Inflammatory macrophage treated with lipopolysaccharide for 1 hour (primary cell): ENCODE measurements around the gene PSKH1.
"Not testable (repeated sequence)": the region's sequence is repeated elsewhere in the genome, so short reads cannot be mapped to it uniquely, and the experiment has no call there.

Experiments
- DNase-seq, 2 donors: peaks; one replicate each; pipeline ENCODE4 v3.0.0-alpha.2; 2020 to 2022

Gene PSKH1

GRCh38 chr16:67927131-67927941 lies 34.3 kb downstream of the PSKH1 start:
- DNase-seq: no peak

DNA sequence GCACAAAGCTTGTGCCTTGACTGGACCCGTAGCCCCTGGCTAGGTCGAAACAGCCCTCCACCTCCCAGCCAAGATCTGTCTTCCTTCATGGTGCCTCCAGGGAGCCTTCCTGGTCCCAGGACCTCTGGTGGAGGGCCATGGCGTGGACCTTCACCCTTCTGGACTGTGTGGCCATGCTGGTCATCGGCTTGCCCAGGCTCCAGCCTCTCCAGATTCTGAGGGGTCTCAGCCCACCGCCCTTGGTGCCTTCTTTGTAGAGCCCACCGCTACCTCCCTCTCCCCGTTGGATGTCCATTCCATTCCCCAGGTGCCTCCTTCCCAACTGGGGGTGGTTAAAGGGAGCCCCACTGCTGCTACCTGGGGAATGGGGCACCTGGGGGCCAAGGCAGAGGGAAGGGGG lies 35.1 kb downstream of the PSKH1 start:
- no peak for DNase-seq

DNA sequence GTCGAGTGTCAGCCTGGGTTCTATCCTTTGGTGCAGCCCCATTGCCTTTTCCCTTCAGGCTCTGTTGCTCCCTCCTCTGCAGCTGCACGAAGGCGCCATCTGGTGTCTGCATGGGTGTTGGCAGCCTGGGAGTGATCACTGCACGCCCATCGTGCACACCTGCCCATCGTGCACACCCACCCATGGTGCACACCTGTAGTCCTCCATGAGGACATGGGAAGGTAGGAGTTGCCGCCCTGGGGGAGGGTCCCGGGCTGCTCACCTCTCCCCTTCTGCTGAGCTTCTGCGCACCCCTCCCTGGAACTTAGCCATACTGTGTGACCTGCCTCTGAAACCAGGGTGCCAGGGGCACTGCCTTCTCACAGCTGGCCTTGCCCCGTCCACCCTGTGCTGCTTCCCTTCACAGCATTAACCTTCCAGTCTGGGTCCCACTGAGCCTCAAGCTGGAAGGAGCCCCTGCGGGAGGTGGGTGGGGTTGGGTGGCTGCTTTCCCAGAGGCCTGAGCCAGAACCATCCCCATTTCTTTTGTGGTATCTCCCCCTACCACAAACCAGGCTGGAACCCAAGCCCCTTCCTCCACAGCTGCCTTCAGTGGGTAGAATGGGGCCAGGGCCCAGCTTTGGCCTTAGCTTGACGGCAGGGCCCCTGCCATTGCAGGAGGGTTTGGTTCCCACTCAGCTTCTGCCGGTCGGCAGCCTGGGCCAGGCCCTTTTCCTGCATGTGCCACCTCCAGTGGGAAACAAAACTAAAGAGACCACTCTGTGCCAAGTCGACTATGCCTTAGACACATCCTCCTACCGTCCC lies 35.7 kb downstream of the PSKH1 start:
- peak; percentile 30 to 60 for DNase-seq

DNA sequence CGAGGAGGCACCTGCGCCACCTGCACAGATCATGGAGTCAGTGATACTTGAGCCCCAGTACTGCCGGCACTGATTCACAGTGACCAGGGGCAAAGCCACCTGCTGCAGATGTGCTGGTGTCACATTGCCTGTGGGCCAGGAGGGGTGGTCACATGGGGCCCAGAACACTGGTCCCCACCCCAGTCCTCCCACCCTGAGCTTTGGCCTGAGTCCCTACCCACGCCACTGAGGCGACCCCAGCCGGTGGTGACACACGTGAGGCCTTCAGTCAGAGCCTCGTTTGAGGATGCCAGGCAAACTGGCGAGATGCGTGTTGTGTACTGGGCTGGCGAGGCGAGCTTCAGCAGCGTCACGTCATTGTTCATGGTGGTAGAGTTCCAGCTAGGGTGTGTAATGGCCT lies 37.1 kb downstream of the PSKH1 start:
- DNase-seq: no peak

DNA sequence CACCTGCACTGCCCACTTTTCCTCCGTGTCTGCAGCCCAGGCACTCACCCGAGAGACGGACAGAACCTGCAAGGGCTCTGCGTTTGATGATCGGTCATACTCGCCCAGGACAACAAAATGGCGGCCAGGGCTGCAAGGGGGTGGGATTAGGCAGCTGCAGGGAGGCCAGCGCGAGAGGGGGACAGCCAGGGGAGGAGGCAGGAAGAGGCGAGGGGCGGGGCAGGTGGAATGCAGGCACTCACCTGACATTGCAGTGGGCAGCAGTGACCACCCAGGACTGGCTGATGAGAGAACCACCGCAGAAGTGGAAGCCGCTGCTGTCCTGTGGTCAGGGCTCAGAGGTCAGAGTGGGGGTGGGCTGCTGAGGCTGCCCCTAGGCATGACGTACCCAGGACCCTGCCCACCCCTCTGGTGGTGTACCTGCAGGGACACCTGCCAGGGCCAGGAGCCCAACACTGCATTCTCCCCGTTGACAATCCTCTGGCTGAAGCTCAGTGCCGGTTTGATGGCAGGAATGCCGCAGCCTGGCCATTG lies 37.7 kb downstream of the PSKH1 start:
- no peak for DNase-seq

- no peak for DNase-seq
Measured at GRCh38 chr16:67931712-67932461, 38.8 kb downstream of the PSKH1 start, which contains the start of gene CTRL. Gene CTRL, minus strand, starts transcription at chr16:67931862. Its CDS starts 10 bp downstream, at chr16:67931852.

DNA sequence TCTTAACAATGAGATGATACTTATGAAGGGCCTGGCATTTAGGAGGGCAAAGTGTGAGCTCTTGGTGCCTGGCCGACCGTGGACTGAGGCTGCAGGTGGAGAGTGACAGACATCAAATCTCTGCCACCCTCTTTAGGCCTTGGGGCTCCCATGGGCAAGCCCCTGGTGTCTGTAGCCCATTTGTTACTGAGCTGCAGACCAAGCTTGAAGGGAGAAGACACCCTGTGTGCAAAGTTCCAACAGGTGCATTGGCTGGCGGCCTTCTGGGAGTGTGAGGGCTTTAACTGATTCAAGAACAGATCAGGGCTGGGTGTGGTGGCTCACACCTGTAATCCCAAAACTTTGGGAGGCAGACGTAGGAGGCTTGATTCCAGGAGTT lies 39.4 kb downstream of the PSKH1 start:
- no peak for DNase-seq

- DNase-seq: no peak
Measured at GRCh38 chr16:67933805-67934204, 40.8 kb downstream of the PSKH1 start.

DNA sequence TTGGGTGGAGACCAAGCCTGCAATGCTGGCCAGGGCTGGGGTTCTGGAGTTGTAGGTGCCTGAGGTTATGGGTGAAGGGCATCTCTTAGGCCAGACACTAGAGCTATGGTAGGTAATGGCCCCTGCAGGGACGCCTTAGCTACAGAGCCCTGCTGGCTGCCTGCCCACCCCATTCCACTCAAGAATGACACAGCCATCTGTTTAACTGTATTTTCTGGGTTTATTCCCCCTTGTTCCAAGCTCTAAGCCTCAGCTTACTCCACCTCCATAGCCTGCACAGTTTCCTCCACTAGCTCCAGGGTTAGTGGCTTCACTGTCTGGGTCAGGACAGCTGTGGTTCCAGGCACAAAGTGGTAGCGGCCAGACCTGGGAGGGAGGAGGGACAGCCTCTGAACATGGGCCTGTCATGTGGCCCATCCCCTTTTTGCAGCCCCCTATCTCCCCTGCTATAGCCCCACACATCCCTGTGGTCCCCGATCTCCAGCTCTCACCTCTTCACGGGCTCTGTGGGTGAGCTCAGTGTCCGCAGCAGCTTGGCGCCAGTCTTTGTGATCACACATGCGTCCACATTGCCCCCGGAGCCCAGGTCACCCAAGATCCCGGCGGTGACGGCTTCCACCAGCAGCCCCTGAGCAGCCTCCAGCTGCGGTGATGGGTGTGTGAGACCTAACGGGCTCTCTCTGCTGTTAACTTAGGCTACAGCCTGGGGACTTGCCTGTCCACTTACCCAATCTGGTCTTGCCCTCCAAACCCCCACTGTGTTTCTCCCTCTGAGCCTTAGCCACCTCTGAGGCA lies 41.4 kb downstream of the PSKH1 start:
- no peak for DNase-seq

DNA sequence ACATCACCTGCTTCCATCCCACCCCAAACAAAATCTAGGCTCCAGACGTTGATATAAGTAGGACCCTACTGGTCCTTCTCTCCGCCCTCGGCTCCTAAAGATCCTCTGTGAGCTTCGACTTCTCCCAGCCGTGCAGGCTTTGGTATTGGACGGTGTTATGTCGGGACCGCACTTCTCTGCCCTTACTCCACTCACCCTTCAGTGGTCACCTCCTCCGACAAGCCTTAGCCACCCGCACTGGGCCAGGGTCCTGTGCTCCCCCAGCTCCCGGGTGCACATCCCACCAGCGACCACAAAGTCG lies 42.0 kb downstream of the PSKH1 start:
- no peak for DNase-seq

GRCh38 chr16:67935402-67936123 lies 42.5 kb downstream of the PSKH1 start:
- peak; percentile 86 to 87 for DNase-seq

GRCh38 chr16:67936124-67936879 lies 43.2 kb downstream of the PSKH1 start, which contains the start of gene PSMB10:
Gene PSMB10, minus strand, starts transcription at chr16:67936850. Its CDS starts 101 bp downstream, at chr16:67936749.
- peak in 1 of 2 donors; percentile 22 for DNase-seq

- peak; percentile 90 to 92 for DNase-seq
Measured at GRCh38 chr16:67936880-67937605, 44.0 kb downstream of the PSKH1 start.

DNA sequence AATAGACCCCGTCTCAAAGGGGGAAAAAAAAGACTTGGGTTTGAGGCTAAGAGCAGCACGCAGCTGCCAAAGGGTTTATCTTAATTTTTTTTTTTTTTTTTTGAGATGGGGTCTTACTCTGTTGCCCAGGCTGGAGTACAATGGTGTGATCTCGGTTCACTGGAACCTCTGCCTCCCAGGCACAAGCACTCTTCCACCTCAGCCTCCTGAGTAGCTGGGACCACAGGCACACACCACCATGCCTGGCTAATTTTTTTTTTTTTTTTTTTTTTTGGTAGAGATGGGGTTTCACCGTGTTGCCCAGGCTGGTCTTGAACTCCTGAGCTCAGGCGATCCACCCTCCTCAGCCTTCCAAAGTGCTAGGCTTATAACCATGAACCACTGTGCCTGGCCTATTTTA lies 44.7 kb downstream of the PSKH1 start:
- DNase-seq: not testable (repeated sequence)

GRCh38 chr16:67939507-67940445 lies 46.7 kb downstream of the PSKH1 start:
- no peak for DNase-seq

DNA sequence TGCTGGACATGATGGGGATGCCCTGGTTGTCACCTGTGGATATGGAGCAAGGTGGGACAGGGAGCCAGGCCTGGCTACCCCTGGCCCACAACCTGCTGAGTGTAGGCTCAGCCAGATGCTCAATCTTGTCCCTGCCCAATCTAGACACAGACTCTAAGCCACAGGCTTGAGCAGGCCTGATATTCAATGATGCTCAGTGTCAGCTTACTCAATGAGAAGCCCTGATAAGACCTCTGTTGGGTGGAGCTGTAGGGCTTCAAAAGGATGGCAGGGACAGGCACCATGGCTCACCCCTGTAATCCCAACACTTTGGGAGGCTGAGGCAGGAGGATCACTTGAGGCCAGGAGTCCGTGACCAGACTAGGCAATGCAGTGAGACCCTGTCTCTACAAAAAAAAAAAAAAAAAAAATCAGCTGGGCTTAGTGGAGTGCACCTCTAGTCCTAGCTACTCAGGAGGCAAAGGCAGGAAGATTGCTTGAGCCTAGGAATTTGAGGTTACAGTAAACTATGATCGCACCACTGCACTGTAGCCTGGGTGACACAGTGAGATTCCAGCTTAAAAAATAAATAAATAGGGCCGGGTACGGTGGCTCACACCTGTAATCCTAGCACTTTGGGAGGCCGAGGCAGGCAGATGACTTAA lies 47.5 kb downstream of the PSKH1 start:
- no peak for DNase-seq

DNA sequence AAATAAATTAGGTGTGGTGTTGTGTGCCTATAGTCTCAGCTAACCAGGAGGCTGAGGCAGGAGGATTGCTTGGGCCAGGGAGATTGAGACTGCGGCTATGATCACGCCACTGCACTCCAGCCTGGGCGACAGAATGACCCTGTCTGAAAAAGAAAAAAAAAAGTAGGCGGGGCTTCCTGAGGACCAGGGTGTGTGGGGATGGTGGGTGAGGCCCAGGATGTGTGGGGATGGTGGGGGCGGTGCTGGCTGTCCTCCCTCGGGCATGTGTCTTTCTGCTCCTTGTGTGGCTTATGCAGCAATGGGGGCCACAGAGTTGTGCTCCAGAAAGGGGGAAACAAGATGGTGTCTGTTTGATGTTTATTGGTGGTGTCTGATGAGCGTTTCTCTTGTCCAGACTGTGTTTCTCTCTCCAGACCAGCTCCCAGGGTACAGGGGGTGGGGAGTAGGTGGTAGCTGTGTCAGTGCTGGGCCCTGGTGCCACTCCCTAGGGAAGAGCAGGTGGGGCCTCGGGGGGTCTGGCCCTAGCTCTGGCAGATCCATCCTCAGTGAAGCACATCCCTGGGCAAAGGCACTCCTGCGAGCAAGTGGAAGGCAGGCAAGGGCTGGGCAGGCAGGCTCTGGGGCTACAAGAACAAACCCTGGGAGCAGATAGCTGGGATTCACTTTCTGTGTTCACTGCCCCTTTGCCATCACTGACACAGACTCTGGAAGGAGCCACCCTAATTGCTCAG lies 48.6 kb downstream of the PSKH1 start:
- DNase-seq: no peak

- DNase-seq: peak in 1 of 2 donors; percentile 26
Measured at GRCh38 chr16:67942200-67942509, 49.1 kb downstream of the PSKH1 start.
